Stimulated activated CD4-positive, alpha-beta T cell treated with anti-CD3 and anti-CD28 coated beads, Interleukin-1b, Interleukin-23, amount 100 ng/mL, for 1 hour (primary cell): ENCODE results near the gene RNF144A.

Experiments
- DNase-seq, 2 donors: peaks; one replicate each; pipeline ENCODE4 v3.0.0-alpha.2; 2020; ENCODE audit warnings: low read depth in 2 of 2

RNF144A gene

GRCh38 chr2:6947929-6948676 is 30.9 kb downstream of the RNF144A start:
- no peak for DNase-seq

GRCh38 chr2:6948677-6949351 is 31.6 kb downstream of the RNF144A start:
- no peak for DNase-seq

DNA sequence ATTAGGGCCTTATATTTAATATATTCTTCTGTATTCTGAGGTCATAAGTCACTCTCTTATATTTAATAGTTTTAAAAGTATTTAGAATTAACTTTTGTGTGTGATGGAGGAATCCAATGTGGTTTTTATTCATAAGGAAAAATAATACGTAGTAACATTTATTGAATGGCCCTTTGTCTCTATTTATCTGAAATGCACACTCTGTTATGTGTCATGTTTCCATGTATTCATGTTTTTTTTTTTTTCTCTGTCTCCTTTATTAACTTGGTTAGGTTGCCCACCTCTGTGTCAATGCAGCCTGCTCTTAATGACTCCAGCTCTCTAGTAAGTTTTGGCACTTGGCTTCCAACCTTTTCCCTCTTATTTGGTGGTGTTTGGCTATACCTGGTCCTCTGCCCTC is 33.8 kb downstream of the RNF144A start:
- DNase-seq, result no peak

GRCh38 chr2:6952101-6952500 is 34.9 kb downstream of the RNF144A start:
- no peak for DNase-seq

GRCh38 chr2:6954586-6954985 is 37.4 kb downstream of the RNF144A start:
- no peak for DNase-seq

DNA sequence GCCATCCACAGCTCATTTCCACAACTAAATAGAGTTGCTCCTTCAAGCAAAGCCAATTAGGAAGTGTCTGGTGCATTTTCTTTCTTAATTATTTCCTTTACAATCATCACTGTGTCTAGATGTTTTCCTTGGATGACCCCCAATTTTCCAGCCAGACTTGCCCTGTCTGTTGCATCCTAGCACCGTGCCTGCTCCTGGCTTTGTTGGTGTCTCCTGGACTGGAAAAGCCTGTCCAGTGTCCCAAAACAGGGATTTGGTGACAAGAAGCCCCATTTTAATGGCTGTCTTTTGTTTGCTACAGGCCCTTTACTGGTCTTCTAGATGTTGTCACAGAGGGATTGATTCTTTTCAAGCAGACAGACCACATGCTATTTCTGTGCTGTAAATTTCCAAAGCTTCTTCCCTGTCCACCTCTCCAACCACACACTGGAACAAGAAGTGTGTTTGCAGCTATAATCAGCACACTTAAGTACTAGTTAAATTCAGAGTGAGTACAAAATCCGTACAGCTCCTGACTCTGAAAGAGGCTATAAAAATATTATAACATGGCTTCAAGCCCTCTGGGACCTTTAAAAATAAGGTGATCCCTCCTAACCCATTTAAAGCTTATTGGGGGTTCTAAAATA is 38.4 kb downstream of the RNF144A start:
- no peak for DNase-seq

GRCh38 chr2:6956566-6956965 is 39.4 kb downstream of the RNF144A start:
- DNase-seq, result no peak

GRCh38 chr2:6957031-6957714 is 40.0 kb downstream of the RNF144A start:
- DNase-seq, result no peak

- DNase-seq, result no peak
Measured at GRCh38 chr2:6957910-6958615, 40.9 kb downstream of the RNF144A start.

- DNase-seq, result no peak
Measured at GRCh38 chr2:6958616-6959235, 41.5 kb downstream of the RNF144A start.

DNA sequence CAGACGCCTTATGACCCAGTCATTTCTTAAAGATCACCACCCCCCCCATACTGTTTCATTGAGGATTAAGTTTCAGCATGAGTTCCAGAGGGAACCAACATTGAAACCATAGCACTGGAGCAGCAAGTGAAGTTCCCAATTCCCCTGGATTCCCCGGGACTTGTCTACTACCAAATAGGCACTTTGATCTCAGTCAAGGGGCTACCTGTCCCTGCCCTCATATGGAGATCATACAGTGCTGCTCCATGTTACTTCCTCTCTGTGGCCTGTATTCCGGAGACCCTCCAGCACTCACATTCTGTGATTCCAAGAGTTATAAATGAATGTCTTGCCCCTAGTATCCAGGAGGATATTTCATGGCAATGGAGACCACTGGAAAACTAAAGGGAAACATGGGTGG is 42.5 kb downstream of the RNF144A start:
- DNase-seq, result no peak

DNA sequence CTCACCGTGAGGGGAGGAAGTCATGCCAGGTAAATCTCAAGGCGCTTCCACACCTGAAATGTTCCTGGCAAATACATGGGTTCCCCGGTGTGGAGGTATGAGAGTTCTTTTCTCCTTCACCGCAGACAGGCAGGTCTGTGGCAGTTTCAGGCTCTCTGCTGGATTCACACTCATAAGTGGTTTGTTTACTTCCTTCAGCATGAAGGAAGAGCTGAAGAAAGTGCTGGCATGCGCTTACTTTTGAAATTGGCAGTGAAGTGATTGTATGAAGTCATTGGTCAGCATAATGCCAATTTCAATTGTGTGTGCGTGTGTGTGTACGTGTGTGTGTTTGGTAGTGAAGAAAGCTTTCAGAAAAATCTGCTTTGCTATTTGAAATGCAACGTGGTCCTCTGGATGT is 43.4 kb downstream of the RNF144A start:
- DNase-seq, result no peak

GRCh38 chr2:6963727-6964126 is 46.5 kb downstream of the RNF144A start:
- DNase-seq, result no peak

DNA sequence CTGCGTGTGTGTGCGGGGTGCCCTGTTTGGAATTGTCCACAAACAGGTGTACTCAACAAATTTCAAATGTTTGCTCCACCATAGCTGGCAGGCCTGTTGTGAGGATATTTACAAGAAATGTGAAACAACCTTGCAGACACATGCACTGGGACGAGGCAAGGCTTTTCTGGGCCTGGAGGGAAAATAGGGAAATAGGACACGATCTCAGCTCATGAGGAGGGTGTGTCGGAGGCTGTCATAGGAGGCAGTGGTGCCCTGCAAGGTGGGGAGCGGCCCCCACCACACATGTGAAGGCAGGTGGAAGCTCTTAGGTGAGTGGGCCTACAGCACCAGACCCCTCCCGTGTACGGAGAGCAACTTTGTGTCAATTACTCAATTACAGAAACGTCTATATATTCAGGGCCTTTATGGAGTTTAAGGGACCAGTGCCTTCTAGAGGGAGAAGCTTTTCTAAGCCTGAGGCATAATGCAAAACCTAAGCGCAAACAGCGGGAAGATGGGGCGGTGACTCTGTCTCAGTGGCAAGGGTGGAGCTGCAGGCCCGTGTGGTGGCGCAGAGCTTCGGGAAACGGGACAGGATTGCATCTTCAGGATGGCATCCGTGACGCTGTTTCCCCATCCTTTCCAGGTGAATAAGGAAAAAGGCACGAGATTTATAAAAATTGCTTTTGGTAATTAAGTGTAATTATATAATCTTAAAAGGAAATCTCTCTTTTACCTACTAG is 48.0 kb downstream of the RNF144A start:
- DNase-seq, result no peak

- no peak for DNase-seq
Measured at GRCh38 chr2:6966446-6966940, 49.3 kb downstream of the RNF144A start.

- DNase-seq, result no peak
Measured at GRCh38 chr2:6967301-6967700, 50.1 kb downstream of the RNF144A start.

DNA sequence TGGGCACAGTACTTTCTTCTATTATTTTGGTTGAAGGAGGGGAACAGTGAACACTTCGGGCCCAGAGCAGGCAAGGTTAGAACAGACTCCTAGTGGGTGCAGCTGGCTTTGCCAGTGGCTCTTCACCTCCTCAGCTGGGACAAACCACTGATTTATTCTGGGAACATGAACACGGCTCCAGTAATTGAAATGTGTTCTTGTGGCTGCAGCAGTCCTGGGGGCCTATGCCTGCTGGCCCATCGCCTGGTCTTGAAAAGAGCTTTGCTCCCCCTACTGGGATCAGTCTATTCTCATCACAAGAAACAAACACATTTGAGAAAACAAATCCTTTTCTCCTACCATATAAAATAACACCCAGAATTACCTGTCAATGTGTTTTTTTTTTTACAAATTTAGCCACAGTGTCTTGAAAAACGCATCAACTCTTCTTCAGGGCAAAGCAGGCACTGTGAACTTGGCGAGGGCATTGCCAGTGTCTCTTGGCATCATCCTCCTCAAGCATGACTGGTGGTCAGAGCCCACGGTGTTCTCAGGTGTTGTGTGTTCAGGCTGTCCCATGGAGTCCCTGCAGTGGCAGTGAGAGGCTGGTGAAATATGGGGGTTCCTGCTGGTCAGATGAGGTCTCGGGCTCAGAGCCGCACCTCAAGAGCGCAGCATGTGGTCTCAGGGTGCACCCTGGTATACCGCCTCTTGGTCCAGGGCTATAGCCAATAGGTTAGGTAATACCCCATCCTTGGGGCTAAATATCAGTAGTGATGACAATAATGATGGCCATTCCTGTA is 51.3 kb downstream of the RNF144A start:
- no peak for DNase-seq

- no peak for DNase-seq
Measured at GRCh38 chr2:6970551-6970950, 53.3 kb downstream of the RNF144A start.

- no peak for DNase-seq
Measured at GRCh38 chr2:6970976-6971480, 53.8 kb downstream of the RNF144A start.
